ENCODE data around the gene RBM26.

- TF ChIP-seq CTCF (conservative IDR thresholded peaks at IDR 0.05; ENCODE audit: low read depth, low read length) = no peak
- TF ChIP-seq EZH2 (IDR thresholded peaks at IDR 0.05; ENCODE audit: borderline replicate concordance, low read depth, low read length, poor library complexity, severe bottlenecking) = no peak
These were observed at the start of gene RBM26 for GRCh38 chr13:79405831-79406596.
